GM12878 (cell line): ENCODE results near the gene TCF15. TPM values are rescaled to one million over a fixed set of nuclear protein-coding genes. Genes with fewer than 3 reads are reported as not detected.
A peak's percentile ranks its signal among the peaks of the same experiment; 100 is the strongest.

Experiments
- BCL3 ChIP-seq: IDR thresholded peaks from 2 replicates; pipeline ENCODE4 v1.6.1; 2011; ENCODE audit warnings: borderline replicate concordance, low read depth, mild to moderate bottlenecking, moderate library complexity, low read length; ENCODE audit not compliant: insufficient read depth, poor library complexity, severe bottlenecking
- BMI1 ChIP-seq: fragments of 450-650 bp; IDR thresholded peaks from 2 replicates; pipeline ENCODE4 v1.6.1; 2016; ENCODE audit warnings: mild to moderate bottlenecking, moderate library complexity, borderline replicate concordance
- CUX1 ChIP-seq: IDR thresholded peaks from 2 replicates; pipeline ENCODE4 v1.6.1; 2012; ENCODE audit warnings: improper control_type of control experiment, low read depth, low read length; ENCODE audit not compliant: insufficient replicate concordance
- E2F8 ChIP-seq: fragments of 450-650 bp; IDR thresholded peaks from 2 replicates; pipeline ENCODE4 v1.6.1; 2018; ENCODE audit warnings: mild to moderate bottlenecking, low read depth, moderate library complexity; ENCODE audit not compliant: partially characterized antibody
- JUND ChIP-seq: IDR thresholded peaks from 2 replicates; pipeline ENCODE4 v1.6.1; 2012; ENCODE audit warnings: low read depth, mild to moderate bottlenecking, low read length, improper control_type of control experiment, moderate library complexity
- NFYB ChIP-seq: IDR thresholded peaks from 2 replicates; pipeline ENCODE4 v1.6.1; 2011; ENCODE audit warnings: low read depth, mild to moderate bottlenecking, low read length, improper control_type of control experiment, moderate library complexity; ENCODE audit not compliant: insufficient read depth
- NRF1 ChIP-seq: conservative IDR thresholded peaks from 2 replicates; pipeline ENCODE4 v1.6.1; 2011; ENCODE audit warnings: mild to moderate bottlenecking, low read depth, low read length, improper control_type of control experiment
- PAX8 ChIP-seq: fragments of 450-650 bp; IDR thresholded peaks from 2 replicates; pipeline ENCODE4 v1.6.1; 2017; ENCODE audit warnings: mild to moderate bottlenecking, moderate library complexity
- POU2F2 ChIP-seq: IDR thresholded peaks from 3 replicates; pipeline ENCODE4 v1.6.1; 2011; ENCODE audit warnings: low read depth, mild to moderate bottlenecking, low read length, borderline replicate concordance
- SMC3 ChIP-seq: IDR thresholded peaks from 2 replicates; pipeline ENCODE4 v1.6.1; 2011; ENCODE audit warnings: low read length, improper control_type of control experiment, borderline replicate concordance
- SUPT20H ChIP-seq: IDR thresholded peaks from 2 replicates; pipeline ENCODE4 v1.6.1; 2011; ENCODE audit warnings: low read depth, mild to moderate bottlenecking, low read length, moderate library complexity, borderline replicate concordance; ENCODE audit not compliant: control insufficient read depth
- YBX1 ChIP-seq: fragments of 450-650 bp; IDR thresholded peaks from 2 replicates; pipeline ENCODE4 v1.6.1; 2016; ENCODE audit warnings: antibody characterized with exemption
- ZBED1 ChIP-seq: IDR thresholded peaks from 2 replicates; pipeline ENCODE4 v1.6.1; 2016; ENCODE audit warnings: borderline replicate concordance
- ZNF592 ChIP-seq: fragments of 450-650 bp; IDR thresholded peaks from 2 replicates; pipeline ENCODE4 v1.6.1; 2017; ENCODE audit warnings: mild to moderate bottlenecking, moderate library complexity
- polyA plus RNA-seq, 11 experiments: library from polyadenylated mRNA; depleted of rRNA in 4 of 11; unstranded in 6 of 11; stranded (reverse) in 5 of 11; fragments of >200 nt; fragmentation: Nextera tagmentation in 4 of 11; fragmentation: Illumina TruSeq in 1 of 11; extraction: Ambion mirVana in 4 of 11; extraction: Trizol in 1 of 11; gene quantifications; 1 replicate in 1 of 11; 2 replicates in 10 of 11; pipeline versions ENCODE4 v1.2.1 to v1.2.3, GENCODE V29; 2011 to 2016; ENCODE audit warnings: inconsistent platforms in 2 of 11, missing spikeins in 2 of 11, low read depth in 1 of 11
- total RNA-seq, 4 experiments: library from RNA; depleted of rRNA in 3 of 4; stranded (reverse); fragments of >200 nt in 3 of 4; fragmentation: Illumina TruSeq in 1 of 4; extraction: Trizol in 1 of 4; gene quantifications; 2 replicates each; pipeline versions ENCODE4 v1.2.1 to v1.2.3, GENCODE V29; 2013 to 2021

Gene TCF15
- total and polyA plus RNA-seq, 10 of the 15 experiments (the other 5 are each of a cell fraction or from before 2014, with no cell fraction given) = 0.08 TPM; not detected in 9

GRCh38 chr20:588932-589672 lies 21.0 kb downstream of the TCF15 start (continued):
- TF ChIP-seq YBX1 = no peak
- no peak for TF ChIP-seq PAX8
- no peak for TF ChIP-seq ZBED1
- TF ChIP-seq JUND = no peak
- TF ChIP-seq BCL3 = no peak
- no peak for TF ChIP-seq NRF1
- no peak for TF ChIP-seq CUX1
- no peak for TF ChIP-seq SUPT20H
- TF ChIP-seq POU2F2 = no peak
- no peak for TF ChIP-seq BMI1
- no peak for TF ChIP-seq ZNF592
- peak; percentile 59; the same call in 1 of the 2 replicates for TF ChIP-seq NFYB
- peak; percentile 38; the same call in 1 of the 2 replicates for TF ChIP-seq SMC3
- TF ChIP-seq E2F8 = no peak
